DOHH2 (cell line): ENCODE results near the gene DHTKD1.

Source experiments
- EZH2phosphoT487 ChIP-seq: fragments of 200-600 bp; sonication (generic); IDR thresholded peaks from 2 replicates; pipeline ENCODE4 v1.6.1; 2017; ENCODE audit warnings: borderline replicate concordance, mild to moderate bottlenecking, antibody characterized with exemption, low read length, moderate library complexity, mixed read lengths
- TF ChIP-seq, protein P1 (sequence below): fragments of 200-600 bp; sonication (generic); IDR thresholded peaks from one replicate; pipeline ENCODE4 v1.5.1; 2014; ENCODE audit warnings: antibody characterized with exemption, mild to moderate bottlenecking, low read depth, low read length; ENCODE audit not compliant: poor library complexity, severe bottlenecking

DNA sequence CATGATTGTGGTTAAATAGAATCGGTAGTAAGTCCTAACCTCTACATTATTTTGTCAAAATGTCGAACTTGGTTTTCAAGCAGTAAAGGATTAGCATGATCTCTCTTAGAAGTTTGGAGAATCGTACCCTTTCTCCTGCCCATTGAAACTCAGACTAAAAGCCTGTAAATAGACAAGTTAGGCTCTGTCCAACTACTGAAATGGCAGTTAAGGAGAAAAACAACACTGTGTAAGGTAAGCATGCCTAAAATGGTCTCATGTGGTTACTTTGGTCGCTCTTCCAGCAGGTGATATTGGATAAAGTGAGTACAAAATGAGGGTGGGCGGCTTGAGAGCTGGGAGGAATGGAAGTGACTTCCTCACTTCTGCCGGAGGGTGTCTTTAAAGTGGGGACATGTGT lies 85.8 kb downstream of the DHTKD1 start:
- TF ChIP-seq, protein P1, sequence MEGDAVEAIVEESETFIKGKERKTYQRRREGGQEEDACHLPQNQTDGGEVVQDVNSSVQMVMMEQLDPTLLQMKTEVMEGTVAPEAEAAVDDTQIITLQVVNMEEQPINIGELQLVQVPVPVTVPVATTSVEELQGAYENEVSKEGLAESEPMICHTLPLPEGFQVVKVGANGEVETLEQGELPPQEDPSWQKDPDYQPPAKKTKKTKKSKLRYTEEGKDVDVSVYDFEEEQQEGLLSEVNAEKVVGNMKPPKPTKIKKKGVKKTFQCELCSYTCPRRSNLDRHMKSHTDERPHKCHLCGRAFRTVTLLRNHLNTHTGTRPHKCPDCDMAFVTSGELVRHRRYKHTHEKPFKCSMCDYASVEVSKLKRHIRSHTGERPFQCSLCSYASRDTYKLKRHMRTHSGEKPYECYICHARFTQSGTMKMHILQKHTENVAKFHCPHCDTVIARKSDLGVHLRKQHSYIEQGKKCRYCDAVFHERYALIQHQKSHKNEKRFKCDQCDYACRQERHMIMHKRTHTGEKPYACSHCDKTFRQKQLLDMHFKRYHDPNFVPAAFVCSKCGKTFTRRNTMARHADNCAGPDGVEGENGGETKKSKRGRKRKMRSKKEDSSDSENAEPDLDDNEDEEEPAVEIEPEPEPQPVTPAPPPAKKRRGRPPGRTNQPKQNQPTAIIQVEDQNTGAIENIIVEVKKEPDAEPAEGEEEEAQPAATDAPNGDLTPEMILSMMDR = no peak
- no peak for TF ChIP-seq EZH2phosphoT487
